Upper lobe of right lung (tissue), 1 donor: ENCODE measurements around the gene CNTNAP5. TPM values are rescaled to one million over a fixed set of nuclear protein-coding genes. Genes with fewer than 3 reads are reported as not detected.

Experiments
- ATAC-seq: fragments of 200-7000 bp; cut with Tn5 transposase; one replicate; pipeline ENCODE4 v1.9.1; 2020; ENCODE audit warnings: mild to moderate bottlenecking, moderate library complexity
- DNase-seq: peaks from one replicate; pipeline ENCODE4 v3.0.0-alpha.2; 2020
- H3K27ac ChIP-seq: fragments of 200-600 bp; one replicate; pipeline ENCODE4 v1.8.0; 2022
- H3K27me3 ChIP-seq: fragments of 200-600 bp; one replicate; pipeline ENCODE4 v1.8.0; 2022; ENCODE audit warnings: mild to moderate bottlenecking
- H3K36me3 ChIP-seq: fragments of 200-600 bp; one replicate; pipeline ENCODE4 v1.8.0; 2022
- H3K4me1 ChIP-seq: fragments of 200-600 bp; one replicate; pipeline ENCODE4 v1.8.0; 2022
- H3K4me3 ChIP-seq: fragments of 200-600 bp; one replicate; pipeline ENCODE4 v1.8.0; 2022; ENCODE audit warnings: mild to moderate bottlenecking
- H3K9me3 ChIP-seq: fragments of 200-600 bp; one replicate; pipeline ENCODE4 v1.8.0; 2022
- CTCF ChIP-seq: fragments of 200-600 bp; IDR thresholded peaks from one replicate; pipeline ENCODE4 v1.8.0; 2022; ENCODE audit warnings: antibody characterized with exemption
- intact Hi-C: fragments of 100-400 bp; cut with DNase I; formaldehyde crosslinking; loops from one replicate; pipeline ENCODE4 v1.11.0; 2022
- total RNA-seq: library from RNA; stranded (reverse); fragmentation: NEBNext Ultra II Directional; extraction: Animal tissue kit (Norgen Biotek cat#: 25700); gene quantifications from one replicate; pipeline ENCODE4 v1.2.1, GENCODE V29; 2021
- donor health status: DM: no; HTN: yes; CAD: no; lungs with severe emphysema.

The CNTNAP5 gene
- total RNA-seq, 1 donor from 2014 or later = not detected

GRCh38 chr2:124501575-124502152 lies 476.6 kb downstream of the CNTNAP5 start:
- TF ChIP-seq CTCF = no peak
- H3K27me3 ChIP-seq = no peaks in the 10 kb centered on the region
- no peaks in the 10 kb centered on the region for H3K9me3 ChIP-seq
- no peaks in the 10 kb centered on the region for H3K36me3 ChIP-seq
- ATAC-seq = no peak
- DNase-seq = no peak
- intact Hi-C loops = no loop called here
- H3K4me1 ChIP-seq = no peaks in the 10 kb centered on the region
- no peak overlapping the region for H3K27ac ChIP-seq
- no peak overlapping the region for H3K4me3 ChIP-seq

- H3K4me3 ChIP-seq = no peak overlapping the region
- TF ChIP-seq CTCF = no peak
- H3K27me3 ChIP-seq = no peaks in the 10 kb centered on the region
- DNase-seq (no peak), ATAC-seq (no peak)
- no peaks in the 10 kb centered on the region for H3K9me3 ChIP-seq
- intact Hi-C loops = no loop called here
- H3K27ac ChIP-seq = no peak overlapping the region
- H3K4me1 ChIP-seq = no peaks in the 10 kb centered on the region
- no peaks in the 10 kb centered on the region for H3K36me3 ChIP-seq
Measured at GRCh38 chr2:124514236-124514635, 489.1 kb downstream of the CNTNAP5 start.

- no peak for ATAC-seq
- H3K27me3 ChIP-seq = no peaks in the 10 kb centered on the region
- TF ChIP-seq CTCF = no peak
- no peaks in the 10 kb centered on the region for H3K4me1 ChIP-seq
- no peak for DNase-seq
- intact Hi-C loops = no loop called here
- H3K9me3 ChIP-seq = no peaks in the 10 kb centered on the region
- no peak overlapping the region for H3K27ac ChIP-seq
- no peaks in the 10 kb centered on the region for H3K36me3 ChIP-seq
- no peak overlapping the region for H3K4me3 ChIP-seq
Measured at GRCh38 chr2:124520953-124521352, 495.9 kb downstream of the CNTNAP5 start.

GRCh38 chr2:124523096-124523495 lies 498.0 kb downstream of the CNTNAP5 start:
- Histone ChIP-seq H3K4me1 (no peaks in the 10 kb centered on the region), H3K9me3 (no peaks in the 10 kb centered on the region), H3K4me3 (no peak overlapping the region), H3K36me3 (no peaks in the 10 kb centered on the region), H3K27ac (no peak overlapping the region), H3K27me3 (no peaks in the 10 kb centered on the region)
- intact Hi-C loops = no loop called here
- DNase-seq (no peak), ATAC-seq (no peak)
- no peak for TF ChIP-seq CTCF

- no peak overlapping the region for H3K4me3 ChIP-seq
- ATAC-seq (peak; percentile 42), DNase-seq (no peak)
- no peaks in the 10 kb centered on the region for H3K27me3 ChIP-seq
- intact Hi-C loops = no loop called here
- no peak for TF ChIP-seq CTCF
- H3K9me3 ChIP-seq = no peaks in the 10 kb centered on the region
- H3K4me1 ChIP-seq = no peaks in the 10 kb centered on the region
- H3K27ac ChIP-seq = no peak overlapping the region
- H3K36me3 ChIP-seq = no peaks in the 10 kb centered on the region
Measured at GRCh38 chr2:124524155-124524915, 499.2 kb downstream of the CNTNAP5 start.
